ENCODE measurements around the gene NSUN6.

NSUN6 gene

DNA sequence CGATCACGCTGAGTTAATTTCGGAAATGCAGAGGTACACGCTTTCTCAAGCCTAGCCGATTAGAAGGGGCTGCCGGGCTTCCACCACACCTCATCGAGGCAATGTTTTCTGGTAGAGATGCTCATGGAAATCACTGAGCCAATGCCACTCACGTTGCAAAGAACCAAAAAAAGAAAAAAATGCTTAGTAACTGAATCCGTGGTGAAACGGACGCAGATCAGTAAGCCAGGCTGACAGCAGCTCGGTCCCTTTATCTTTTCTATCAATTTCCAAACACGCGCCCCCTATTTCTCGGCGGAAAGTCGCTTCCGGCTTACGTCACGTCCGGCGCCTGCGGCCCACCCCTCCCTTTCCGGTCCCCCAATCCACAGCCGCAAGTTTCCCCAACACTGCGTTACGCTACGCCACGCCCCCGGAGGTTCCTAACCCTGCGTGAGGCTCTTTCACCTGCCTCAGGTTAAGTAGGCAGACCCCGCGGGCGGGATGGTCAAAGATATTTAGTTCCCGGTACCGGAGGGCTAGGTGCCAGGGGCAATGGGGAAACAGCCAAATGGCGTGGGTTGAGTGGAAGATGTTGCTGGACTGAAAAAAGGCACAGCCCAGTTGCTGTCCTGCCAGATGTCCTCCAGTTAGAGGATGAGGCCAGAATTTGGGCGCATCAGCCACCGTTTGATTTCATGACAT, at the start of gene NSUN6:
Gene NSUN6 (minus strand): TSS at position 264 of the 684 bp plus-strand sequence. CDS start 384 bp downstream, outside the sequence.
- peak; percentile 83 to 99 (median 91) for DNase-seq
- intact Hi-C loops (cut with DNase I) = loop anchor here (1.0 kb wide), 1 partner anchor 8 kb away; the partner anchor contains the start of gene ARL5B

DNA sequence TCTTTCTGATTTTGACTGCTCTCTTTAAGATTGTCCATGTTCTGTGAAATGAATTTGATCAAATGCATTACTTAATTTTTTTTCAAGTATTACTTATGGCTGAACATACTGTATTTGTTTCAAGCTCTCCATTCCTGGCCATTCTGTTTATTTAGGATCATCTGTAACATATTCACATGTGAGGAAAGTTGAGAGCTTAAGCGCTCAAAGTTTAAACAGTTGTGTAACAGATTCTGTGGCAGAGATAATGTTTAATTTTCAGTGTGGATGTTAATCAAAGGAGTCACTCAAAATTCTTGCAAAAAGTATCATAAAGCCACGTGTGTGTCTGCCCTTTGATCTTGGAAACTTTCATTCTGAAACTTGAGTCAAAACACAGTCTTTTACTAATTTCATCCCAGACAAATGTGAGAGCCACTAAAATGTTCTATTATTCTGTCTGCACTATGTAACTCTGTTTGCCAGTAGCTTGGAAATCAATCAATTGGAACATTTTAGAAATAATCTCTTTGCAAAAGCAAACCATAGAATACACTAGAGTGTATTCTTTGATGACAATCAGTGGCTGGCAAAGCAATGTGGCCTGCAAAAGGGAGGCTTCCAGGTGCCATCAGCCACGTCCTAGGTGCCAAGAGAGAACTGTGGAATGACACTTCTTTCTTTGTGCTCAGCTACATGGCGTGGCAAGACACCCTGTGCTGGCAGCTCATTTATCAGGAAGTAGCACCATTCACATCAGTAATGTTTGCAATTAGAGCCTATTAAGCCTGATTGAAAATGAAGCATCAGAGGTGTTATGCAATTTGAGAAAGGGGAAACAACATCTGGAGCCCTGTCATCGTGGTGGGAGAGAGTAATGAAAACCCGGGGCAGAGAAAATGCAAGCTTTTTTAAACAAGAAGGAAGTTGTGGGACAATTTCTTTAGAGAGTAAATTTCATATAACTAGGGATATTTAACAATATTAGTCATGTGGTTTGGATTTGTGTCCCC, 48.8 kb upstream of the NSUN6 start:
- intact Hi-C loops (cut with DNase I) = no loop called here

GRCh38 chr10:18690541-18690940, 39.2 kb upstream of the NSUN6 start:
- intact Hi-C loops (cut with DNase I) = no loop called here
- no peak for DNase-seq

More for the DNA sequence above, 48.8 kb upstream of the NSUN6 start:
- no peak for DNase-seq

DNA sequence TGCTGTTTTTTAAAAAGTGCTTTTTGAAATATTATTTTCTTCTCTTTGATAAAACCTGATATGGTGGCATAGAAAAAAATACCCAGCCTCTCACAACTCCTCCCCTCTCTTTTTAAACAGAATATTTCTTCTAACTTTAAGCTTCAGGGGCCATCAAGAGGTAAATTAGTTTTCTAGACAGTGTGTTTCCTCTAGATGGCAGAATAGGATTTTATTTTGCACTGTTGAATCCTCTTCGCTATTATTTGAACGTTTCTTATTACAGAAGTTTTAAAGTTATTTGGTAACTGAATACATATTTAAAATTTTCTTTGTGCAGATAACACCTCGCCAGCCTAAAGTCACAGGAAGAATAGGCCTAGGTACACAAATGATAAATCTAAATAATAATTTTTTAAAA, 38.1 kb upstream of the NSUN6 start:
- DNase-seq = no peak

GRCh38 chr10:18687706-18688105, 36.3 kb upstream of the NSUN6 start:
- no peak for DNase-seq
- intact Hi-C loops (cut with DNase I) = loop anchor here (10.0 kb wide), 1 partner anchor 1567 kb away; no protein-coding TSS in a partner anchor

More for the DNA sequence above, 38.1 kb upstream of the NSUN6 start:
- intact Hi-C loops (cut with DNase I) = loop anchor here (10.0 kb wide), 1 partner anchor 1565 kb away; no protein-coding TSS in a partner anchor

GRCh38 chr10:18687195-18687594, 35.8 kb upstream of the NSUN6 start:
- no peak for DNase-seq

DNA sequence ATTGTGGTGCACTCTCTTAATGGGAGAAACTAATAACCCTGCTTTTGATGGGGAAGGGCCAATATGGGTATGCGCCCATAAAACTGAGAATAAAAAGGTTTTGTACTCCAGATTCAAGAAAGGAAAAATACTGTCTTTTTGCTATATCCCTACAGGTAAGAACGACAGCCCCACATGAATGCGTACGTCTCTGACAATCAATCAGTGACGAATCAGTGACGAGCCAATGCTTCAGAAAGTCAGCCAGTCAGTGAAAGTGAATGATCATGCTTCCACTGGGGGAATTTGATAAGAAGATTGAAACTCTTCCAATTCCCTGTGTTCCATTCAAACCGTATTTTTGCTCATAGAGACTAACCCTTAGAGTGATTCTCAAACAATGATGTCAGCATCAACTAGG, 34.2 kb upstream of the NSUN6 start:
- intact Hi-C loops (cut with DNase I) = loop anchor here (10.0 kb wide), 1 partner anchor 1569 kb away; no protein-coding TSS in a partner anchor
- no peak for DNase-seq

More at GRCh38 chr10:18687195-18687594, 35.8 kb upstream of the NSUN6 start:
- intact Hi-C loops (cut with DNase I) = loop anchor here (10.0 kb wide), 1 partner anchor 1568 kb away; no protein-coding TSS in a partner anchor

DNA sequence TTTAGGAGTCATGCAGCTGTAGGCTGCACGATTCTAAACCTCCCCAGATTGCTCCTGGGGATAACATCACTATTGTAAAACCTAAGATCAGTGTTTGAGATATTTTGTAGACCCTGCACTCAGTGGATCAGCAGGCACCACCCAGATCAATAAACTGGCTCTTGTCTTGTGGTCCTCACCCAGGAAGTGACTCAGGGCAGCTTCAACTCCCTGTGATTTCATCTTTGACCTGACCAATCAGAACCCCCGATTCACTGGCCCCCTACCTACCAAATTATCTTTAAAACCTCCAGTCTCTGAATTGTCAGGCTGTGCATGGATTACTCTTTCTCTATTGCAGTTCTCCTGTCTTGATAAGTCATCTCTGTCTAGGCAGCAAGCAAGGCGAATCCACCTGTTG, 33.6 kb upstream of the NSUN6 start:
- intact Hi-C loops (cut with DNase I) = loop anchor here (10.0 kb wide), 1 partner anchor 1570 kb away; no protein-coding TSS in a partner anchor
- DNase-seq = no peak

DNA sequence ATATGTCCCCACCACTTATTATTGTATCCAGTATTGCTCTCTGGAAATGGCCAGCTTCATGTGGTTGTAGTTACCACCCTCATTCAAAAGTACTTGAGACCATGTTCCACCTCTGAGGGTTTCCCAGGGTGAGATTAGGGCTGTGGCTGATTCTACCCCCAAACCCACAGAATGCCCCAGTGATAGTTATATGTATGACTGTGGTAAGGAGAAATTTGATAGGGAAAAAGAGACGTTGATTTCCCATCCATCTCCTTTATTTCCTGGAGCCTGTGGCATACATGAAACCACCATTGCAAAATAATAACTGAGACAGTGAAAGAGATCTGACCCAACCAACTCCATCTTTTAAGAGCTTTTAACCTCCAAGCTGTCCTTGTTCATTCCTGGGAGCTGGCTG, 33.0 kb upstream of the NSUN6 start:
- intact Hi-C loops (cut with DNase I) = loop anchor here (10.0 kb wide), 1 partner anchor 1570 kb away; no protein-coding TSS in a partner anchor
- DNase-seq = no peak

DNA sequence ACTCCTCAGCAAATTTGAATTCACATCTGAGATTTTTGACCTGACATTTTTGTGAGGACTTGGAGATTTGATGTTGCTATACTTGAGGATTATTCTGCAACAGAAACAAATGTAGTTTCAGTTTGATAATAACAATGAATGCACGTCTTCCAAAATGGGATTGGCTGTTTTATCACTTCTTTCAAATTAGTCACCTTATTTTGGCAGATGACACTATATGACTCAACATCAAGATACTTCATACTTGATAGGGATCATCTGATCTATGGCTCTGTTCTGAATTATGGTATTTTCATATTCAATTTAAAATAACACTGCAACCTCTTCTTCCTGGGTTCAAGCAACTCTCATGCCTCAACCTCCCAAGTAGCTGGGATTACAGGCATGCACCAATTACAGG, 32.0 kb upstream of the NSUN6 start:
- no peak for DNase-seq
- intact Hi-C loops (cut with DNase I) = loop anchor here (10.0 kb wide), 1 partner anchor 1571 kb away; no protein-coding TSS in a partner anchor

DNA sequence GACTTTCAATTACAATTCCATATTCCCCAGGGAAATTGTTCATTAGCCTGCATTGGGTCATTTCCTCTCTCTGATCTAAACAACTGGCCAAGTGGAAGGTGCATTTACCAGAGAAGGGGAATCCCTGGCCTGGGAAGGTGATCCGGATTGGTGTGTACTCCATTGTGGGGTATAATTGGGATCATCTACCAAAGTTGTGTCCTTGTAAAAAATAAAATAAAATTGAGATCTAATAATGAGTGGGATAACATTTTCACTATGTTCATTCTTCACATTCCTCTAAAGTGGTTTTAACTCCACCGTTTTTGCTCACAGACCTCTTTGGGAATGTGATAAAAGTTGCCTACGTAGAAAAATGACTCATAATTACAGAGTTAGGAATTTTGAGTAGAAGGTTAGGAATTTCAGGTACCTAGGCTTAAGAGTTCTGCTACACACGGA, 30.6 kb upstream of the NSUN6 start:
- intact Hi-C loops (cut with DNase I) = loop anchor here (10.0 kb wide), 1 partner anchor 1573 kb away; no protein-coding TSS in a partner anchor
- DNase-seq = no peak

DNA sequence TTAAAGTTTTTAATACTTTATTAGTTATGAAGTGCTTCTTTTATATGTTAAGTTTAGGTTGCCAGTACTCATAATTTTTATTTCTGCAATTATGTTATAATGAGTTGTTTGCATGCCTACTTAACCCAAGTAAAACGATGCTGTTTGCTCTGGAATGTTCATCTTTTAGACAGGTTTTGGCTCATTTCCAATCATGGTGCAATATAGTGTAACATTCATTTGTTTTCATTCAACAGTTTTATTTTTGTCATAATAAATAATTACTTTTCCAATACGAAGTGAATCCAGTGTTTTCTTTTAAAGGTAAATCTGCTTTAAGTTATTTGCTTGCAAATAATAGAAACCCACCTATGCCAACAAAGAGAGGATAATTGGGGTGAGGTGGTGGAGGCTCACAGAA, 30.0 kb upstream of the NSUN6 start:
- no peak for DNase-seq
- intact Hi-C loops (cut with DNase I) = loop anchor here (10.0 kb wide), 1 partner anchor 1573 kb away; no protein-coding TSS in a partner anchor

GRCh38 chr10:18680754-18681153, 29.4 kb upstream of the NSUN6 start:
- no peak for DNase-seq
- intact Hi-C loops (cut with DNase I) = loop anchor here (10.0 kb wide), 1 partner anchor 1574 kb away; no protein-coding TSS in a partner anchor

GRCh38 chr10:18675086-18675801, 23.9 kb upstream of the NSUN6 start:
- intact Hi-C loops (cut with DNase I) = no loop called here
- DNase-seq = no peak

DNA sequence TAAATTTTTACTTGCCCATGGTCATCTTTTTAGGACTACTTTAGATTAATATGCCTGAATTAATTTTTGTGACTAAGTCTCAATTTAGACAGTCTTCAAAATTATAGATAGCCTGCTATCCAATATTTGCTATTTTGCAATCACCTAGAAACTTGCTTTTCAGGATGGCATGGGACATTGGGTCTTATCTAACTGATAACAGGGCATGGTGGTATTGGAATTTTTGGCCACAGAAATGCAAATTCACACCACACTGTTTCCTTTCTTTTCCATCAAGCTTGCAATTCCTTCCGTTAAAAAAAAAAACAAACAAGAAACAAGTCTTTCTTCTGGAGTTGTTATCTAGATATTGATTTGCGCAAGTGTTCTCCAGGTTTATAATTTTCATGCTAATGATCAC, 16.6 kb upstream of the NSUN6 start:
- intact Hi-C loops (cut with DNase I) = no loop called here
- no peak for DNase-seq

- DNase-seq = no peak
- intact Hi-C loops (cut with DNase I) = no loop called here
Measured at GRCh38 chr10:18666810-18667209, 15.4 kb upstream of the NSUN6 start.

DNA sequence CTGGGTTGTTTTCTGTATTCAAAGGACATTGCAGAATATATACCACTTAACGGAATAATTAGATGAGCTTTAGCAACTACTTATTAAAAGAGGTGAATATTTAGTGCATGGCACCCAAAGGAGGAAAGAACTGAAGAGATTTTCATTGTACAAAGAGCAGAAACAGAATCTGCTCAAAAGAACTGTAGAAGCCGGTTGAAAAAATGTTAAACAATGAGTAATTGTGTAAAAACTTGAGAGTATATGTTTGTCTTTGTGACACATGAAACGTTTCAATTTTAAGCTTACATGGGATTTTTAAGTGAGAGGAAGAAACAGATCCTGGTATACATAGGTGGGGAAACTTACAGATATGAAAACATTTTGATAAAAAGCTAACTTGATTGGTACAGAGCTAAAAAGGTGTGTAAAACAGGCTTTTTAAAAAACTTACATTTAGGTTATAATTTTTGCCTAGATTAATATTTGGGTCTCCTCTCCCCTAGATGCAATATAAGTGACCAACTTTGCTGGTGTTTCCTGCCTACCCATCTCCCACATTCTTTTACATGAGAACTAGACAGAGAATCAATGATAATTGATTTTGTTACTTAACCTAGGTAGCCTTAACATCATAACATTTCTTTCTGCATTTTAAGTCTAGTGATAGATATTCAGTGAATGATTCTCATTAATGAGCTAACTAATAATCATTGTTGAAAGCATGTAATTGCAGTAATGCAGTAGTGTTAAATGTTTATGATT, 14.6 kb upstream of the NSUN6 start:
- no peak for DNase-seq
- intact Hi-C loops (cut with DNase I) = no loop called here

DNA sequence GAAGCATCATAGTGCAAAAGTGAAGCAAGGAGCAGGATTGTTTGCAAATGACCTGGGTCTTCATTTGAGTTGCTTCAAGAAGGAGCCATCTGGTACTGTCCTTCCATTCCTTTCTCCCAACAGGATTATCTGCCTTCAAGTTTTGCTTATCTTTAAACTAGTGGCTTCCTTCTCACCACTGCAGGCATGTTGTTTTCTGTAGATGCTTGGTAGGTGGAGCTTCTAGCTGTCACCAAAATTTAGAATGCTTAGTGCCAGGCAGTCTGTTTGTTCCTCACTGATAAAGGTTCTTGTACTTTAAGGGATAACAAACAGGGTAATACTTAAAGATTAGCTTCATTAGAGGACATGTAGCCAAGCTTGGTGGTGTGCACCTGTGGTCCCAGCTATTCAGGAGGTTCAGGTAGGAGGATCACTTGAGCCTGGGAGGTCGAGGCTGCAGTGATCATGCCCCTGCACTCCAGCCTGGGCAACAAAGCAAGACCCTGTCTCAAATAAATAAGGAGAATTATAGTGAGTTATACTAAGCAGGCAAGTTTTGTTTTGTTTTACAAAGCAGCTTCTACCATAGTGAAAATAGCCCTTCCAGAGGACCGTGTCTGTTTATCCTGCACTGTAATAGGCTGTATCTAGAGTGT, 13.6 kb upstream of the NSUN6 start:
- no peak for DNase-seq
- intact Hi-C loops (cut with DNase I) = no loop called here

Data from posterior cingulate gyrus (tissue), 11 donors.